HG02678 (cell line): ENCODE data around the gene ANAPC16.
"Not testable (repeated sequence)": the region's sequence is repeated elsewhere in the genome, so short reads cannot be mapped to it uniquely, and the experiment has no call there.

Experiments used
- ATAC-seq: cut with Tn5 transposase; IDR thresholded peaks from one replicate; pipeline ENCODE4 v1.9.1; 2021; ENCODE audit warnings: mild to moderate bottlenecking, moderate library complexity; ENCODE audit not compliant: unreplicated experiment

The ANAPC16 gene

GRCh38 chr10:72211381-72211780 lies 4.4 kb upstream of the ANAPC16 start:
- ATAC-seq = not testable (repeated sequence)

GRCh38 chr10:72211832-72212231 lies 4.0 kb upstream of the ANAPC16 start:
- ATAC-seq = not testable (repeated sequence)

- ATAC-seq = no peak
These were observed 2.5 kb downstream of the ANAPC16 start for GRCh38 chr10:72218325-72218724.

- no peak for ATAC-seq
These were observed 2.9 kb downstream of the ANAPC16 start for GRCh38 chr10:72218726-72219125.

- ATAC-seq = no peak
These were observed 3.5 kb downstream of the ANAPC16 start for GRCh38 chr10:72219235-72219814.

GRCh38 chr10:72220637-72221036 lies 4.8 kb downstream of the ANAPC16 start:
- no peak for ATAC-seq

- ATAC-seq = no peak
These were observed 5.5 kb downstream of the ANAPC16 start for GRCh38 chr10:72221278-72221677.

- ATAC-seq = no peak
These were observed 7.9 kb downstream of the ANAPC16 start for GRCh38 chr10:72223743-72224101.

- ATAC-seq = not testable (repeated sequence)
These were observed 8.4 kb downstream of the ANAPC16 start for GRCh38 chr10:72224191-72224590.

GRCh38 chr10:72226418-72227027 lies 10.7 kb downstream of the ANAPC16 start:
- no peak for ATAC-seq

- no peak for ATAC-seq
These were observed 12.0 kb downstream of the ANAPC16 start for GRCh38 chr10:72227826-72228225.

GRCh38 chr10:72228318-72228751 lies 12.5 kb downstream of the ANAPC16 start:
- no peak for ATAC-seq

GRCh38 chr10:72229261-72230251 lies 13.7 kb downstream of the ANAPC16 start:
- no peak for ATAC-seq

- no peak for ATAC-seq
These were observed 17.8 kb downstream of the ANAPC16 start for GRCh38 chr10:72233621-72234020.

GRCh38 chr10:72234560-72235095 lies 18.8 kb downstream of the ANAPC16 start:
- ATAC-seq = no peak

- no peak for ATAC-seq
These were observed 19.9 kb downstream of the ANAPC16 start for GRCh38 chr10:72235544-72236279.

- no peak for ATAC-seq
These were observed 22.8 kb downstream of the ANAPC16 start for GRCh38 chr10:72238392-72239175.

GRCh38 chr10:72239409-72239808 lies 23.6 kb downstream of the ANAPC16 start:
- no peak for ATAC-seq

- ATAC-seq = no peak
These were observed 24.6 kb downstream of the ANAPC16 start for GRCh38 chr10:72240371-72240770.

- ATAC-seq = no peak
These were observed 26.0 kb downstream of the ANAPC16 start for GRCh38 chr10:72241691-72242252.
